NCI-H2196 (cell line): ENCODE measurements around the gene DAPP1.

Source experiments
- DNase-seq: peaks from one replicate; lab custom pipeline; 2025; ENCODE audit not compliant: unreplicated experiment; lab: John Stamatoyannopoulos, UW

DAPP1 gene

DNA sequence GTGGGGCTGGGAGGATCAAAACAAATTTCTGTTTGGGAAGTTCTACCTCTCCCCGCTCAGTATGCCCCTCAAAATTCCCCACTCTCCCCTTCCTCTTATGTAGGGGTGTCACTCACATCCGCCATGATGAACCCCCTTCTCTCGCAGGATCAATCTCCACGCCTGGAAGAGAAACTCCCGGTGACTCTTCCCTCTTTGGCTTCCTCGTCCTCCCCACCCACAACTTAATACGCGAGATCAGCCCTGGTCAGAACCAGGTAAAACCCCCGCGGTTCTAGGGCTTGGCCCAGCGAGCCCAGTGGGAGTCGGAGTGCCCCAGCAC, 77.2 kb downstream of the DAPP1 start:
- no peak for DNase-seq

- peak; percentile 74 for DNase-seq
These were observed 77.8 kb downstream of the DAPP1 start, which contains the start of gene LAMTOR3 for GRCh38 chr4:99894161-99894997. LAMTOR3 (minus strand) TSS chr4:99894427; CDS start chr4:99893963, 464 bp downstream.

GRCh38 chr4:99894998-99895397, 78.4 kb downstream of the DAPP1 start:
- no peak for DNase-seq

DNA sequence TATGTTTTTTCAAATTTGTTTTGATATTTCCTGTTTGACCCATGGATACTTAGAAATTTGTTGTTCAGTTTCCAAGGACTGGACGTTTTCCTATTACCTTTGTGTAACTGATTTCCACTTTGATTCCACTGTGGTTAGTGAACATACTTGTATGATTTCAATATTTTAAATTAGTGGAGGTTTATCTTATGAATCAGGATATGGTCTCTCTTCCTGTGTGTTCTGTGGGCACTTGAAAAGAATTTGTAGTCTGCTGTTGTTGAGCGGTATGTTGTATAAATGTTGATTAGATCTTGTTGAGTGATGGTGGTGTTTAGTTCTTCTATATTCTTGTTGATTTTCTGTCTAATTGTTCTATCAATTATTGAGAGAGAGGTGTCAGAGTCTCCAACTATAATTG, 98.8 kb downstream of the DAPP1 start:
- no peak for DNase-seq

DNA sequence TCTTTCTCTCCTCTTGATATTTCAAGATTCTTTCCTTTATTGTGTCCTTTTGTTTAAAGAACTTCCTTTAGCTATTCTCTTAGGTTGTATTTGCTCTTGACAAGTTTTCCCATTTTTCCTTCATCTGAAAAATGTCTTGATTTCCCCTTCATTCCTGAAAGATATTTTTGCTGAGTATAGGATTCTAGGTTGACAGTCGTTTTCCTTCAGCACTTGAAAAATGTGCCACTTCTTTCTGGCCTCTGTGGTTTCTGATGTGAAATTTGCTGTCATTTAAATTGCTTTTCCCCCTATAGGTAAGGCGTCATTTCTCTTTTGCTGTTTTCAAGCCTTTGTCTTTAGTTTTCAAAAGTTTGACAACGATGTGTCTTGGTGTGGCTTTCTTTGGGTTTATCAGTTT, 100.9 kb downstream of the DAPP1 start:
- DNase-seq, result no peak

GRCh38 chr4:99918656-99919055, 102.0 kb downstream of the DAPP1 start:
- no peak for DNase-seq
